Endometrial microvascular endothelial cells (primary cell): ENCODE data around the gene LCNL1. TPM values are rescaled to one million over a fixed set of nuclear protein-coding genes. Genes with fewer than 3 reads are reported as not detected.

Experiments used
- in situ Hi-C: cut with HindIII; loops from 2 replicates; pipeline ENCODE4 v1.10.0; 2017; ENCODE audit warnings: low sequenced_read_pairs, low pct_unique_long_range_greater_than_20kb; ENCODE audit errors: inconsistent ontology term
- total RNA-seq: library from RNA; depleted of rRNA; stranded (reverse); fragments of >200 nt; gene quantifications from one replicate; pipeline ENCODE4 v1.2.3, GENCODE V29; 2015; ENCODE audit errors: inconsistent ontology term

LCNL1 gene
- total RNA-seq, 1 donor from 2014 or later: not detected

DNA sequence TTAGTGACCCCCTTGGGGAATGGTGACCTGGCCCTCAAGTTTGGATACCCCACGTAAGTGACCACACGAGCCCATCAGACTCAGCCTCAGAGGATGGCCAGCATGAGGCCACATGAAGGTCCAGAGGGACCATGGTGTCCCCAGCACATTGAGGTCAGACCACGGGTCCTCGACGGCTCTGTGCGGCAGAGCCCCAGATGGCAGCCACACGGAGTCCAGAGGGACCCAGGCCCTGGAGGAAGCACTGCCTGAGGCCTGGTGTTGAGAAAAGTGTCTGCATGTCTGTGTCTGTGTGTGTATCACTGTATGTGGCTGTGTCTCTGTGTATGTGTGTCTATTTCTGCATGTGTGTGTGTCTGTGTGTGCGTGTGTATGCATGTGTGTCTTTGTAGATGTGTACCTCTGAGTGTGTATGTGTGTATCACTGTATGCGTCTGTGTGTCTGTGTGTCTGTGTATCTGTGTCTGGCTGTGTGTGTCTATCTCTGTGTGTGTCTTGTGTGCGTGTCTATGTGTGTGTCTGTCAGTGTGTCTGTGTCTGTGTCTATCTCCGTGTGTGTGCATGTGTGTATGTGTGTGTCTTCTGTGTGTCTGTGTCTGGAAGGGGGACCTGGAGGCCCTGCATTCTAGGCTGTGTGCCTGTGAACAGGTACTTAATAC lies 992 bp downstream of the LCNL1 start:
- in situ Hi-C loops: no loop called here

DNA sequence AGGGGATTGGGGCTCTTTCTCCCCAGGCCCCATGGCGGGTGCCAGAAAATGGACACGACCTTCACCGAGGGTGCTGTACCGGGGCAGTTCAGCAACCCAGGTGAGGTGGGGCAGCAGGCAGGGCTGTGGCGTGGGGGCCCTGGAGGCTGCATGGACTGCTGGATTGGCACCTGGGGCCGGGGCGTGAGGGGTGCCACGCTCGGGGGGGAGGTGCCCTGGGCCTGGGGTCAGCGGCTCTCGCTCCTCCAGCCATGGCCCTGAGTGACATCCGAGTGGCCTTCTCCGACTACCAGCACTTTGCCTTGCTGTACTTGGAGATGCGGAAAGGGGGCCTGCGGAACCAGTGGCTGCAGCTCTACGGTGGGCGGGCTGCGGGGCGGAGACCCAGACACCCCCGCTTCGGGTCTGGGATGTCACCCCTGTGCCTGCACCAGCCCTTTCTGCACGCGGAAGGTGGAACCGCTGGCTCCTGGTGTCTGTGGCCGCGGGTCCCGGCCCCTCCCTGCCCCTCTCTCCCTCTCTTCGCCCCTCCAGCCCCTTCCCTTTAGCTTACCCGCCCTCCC lies 1.8 kb downstream of the LCNL1 start:
- in situ Hi-C loops: no loop called here

DNA sequence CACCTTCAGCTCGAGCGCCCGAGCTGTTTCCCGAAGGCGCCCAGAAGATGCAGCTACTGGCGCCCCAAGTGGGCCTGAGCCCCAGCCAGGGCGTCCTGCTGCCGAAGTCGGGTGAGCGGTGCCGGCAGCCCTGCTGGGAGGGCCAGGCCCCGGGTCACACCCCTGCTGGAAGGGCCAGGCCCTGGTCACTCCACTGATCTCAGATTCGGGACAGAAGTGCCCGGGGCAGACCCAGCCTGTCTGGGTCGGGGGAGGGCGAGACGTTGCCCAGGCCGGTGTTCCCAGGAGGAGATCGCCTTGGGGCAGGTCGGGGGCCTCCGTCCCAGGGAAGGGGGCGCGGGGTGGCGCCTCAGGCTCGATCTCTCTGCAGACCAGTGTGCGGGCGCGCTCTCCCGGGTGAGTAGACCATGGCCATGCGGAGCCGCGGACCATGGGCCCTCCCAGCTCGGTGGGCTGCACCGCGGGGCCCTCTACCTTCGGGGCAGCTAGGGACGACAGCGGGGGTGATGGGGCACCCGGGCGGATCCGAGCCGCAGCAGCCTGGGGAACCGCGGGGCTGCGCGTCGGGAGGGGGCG lies 2.3 kb downstream of the LCNL1 start:
- in situ Hi-C loops: no loop called here

DNA sequence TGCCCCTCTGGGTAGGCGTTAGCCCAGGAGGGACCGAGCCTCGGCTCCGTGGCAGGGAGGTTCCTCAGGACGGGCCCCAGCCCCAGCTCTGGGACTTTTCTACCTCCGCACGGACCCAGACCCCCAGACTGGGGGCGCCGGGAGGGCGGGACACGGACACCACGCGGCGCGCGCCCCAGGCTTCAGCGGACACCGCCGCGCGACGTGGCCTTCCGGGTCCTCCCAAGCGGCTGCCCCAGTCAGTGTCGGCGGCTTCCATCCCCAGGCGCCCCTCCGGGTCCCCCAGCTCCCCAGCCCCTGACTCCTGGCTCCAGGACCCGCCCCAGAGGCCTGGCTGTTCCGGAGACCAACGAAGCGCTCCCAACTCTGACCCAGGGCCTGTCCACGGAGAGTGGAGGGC lies 3.1 kb downstream of the LCNL1 start:
- in situ Hi-C loops: no loop called here

DNA sequence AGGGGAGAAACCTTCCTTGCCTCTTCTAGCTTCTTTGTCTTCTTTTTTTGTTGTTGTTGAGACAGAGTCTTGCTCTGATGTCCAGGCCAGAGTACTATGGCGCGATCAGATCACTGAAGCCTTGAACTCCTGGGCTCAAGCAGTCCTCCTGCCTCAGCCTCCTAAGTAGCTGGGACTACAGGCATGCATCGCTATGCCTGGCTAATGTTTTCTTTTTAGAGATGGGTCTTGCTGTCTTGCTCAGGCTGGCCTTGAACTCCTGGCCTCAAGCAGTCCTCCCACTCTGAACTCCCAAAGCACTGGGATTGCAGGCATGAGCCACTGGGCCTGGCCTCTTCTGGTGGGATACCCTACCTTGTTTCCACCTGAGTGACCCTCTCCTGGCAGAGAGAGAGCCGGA lies 6.1 kb downstream of the LCNL1 start:
- in situ Hi-C loops: no loop called here

DNA sequence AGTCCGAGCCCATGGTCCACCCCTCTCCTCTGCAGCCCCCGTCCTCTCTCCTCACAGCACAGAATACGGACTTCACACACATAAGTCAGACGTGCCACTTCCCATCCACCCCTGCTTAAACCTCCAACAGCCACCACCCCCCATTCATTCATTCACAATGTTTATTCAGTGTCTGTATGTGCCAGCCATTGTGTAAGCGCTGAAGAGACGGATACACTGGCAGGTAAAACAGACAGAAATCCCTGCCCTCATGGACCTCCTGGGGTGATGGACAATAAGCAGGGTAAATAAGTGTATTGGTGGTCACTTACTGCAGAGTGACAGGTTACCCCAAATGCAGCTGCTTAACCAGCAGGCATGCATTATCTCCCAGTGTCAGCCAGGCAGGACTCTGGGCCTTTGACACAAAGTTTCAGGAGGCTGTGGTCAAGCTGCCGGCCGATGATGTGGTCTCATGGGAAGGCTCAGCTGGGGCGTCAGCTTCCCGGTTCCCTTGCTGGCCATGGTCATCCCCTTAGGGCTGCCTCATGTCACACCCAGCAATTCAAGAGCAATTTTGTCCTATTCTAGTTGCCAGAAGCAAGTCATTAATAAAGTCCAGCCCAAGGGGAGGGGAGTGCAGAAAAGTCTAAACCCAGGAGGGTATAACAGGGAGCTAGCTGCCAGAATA lies 7.6 kb downstream of the LCNL1 start:
- in situ Hi-C loops: no loop called here

DNA sequence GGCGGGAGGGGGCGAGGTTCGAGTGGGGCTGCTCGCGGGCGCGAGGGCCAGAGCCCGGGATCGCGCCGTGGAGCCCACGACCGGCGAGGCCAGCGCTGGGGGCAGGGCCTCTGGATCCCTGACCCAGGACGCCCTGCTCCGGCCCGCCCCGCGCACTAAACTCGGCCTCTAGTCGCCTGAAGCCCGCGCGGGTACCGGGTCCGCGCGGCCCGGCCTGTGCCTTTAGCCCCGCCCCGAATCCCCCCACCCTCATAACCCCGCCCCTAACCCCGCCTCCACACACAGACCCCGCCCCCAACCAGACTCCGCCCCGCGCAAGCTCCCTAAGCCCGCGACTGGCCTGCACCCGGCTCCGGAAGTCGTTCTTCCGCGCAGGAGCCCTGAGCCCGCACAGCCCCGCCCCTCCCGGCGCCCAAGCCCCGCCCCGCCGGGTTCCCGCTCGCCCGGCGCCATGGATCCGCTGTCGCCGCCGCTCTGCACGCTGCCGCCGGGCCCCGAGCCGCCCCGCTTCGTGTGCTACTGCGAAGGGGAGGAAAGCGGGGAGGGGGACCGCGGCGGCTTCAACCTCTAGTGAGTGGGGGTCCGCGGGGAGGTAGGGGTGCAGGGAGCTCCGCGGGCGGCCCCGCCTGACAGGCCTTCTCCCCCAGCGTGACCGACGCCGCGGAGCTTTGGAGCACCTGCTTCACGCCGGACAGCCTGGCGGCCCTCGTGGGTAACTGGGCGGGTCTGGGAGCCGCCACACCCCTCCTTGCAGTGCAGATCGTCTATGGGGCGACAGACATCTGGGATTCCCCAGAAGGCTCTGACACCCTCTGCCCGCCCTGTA lies 9.4 kb downstream of the LCNL1 start, which contains the start of gene PAXX:
Gene PAXX (plus strand): TSS at position 430 of the 826 bp plus-strand sequence. CDS start 22 bp downstream, at position 452.
- in situ Hi-C loops: no loop called here

DNA sequence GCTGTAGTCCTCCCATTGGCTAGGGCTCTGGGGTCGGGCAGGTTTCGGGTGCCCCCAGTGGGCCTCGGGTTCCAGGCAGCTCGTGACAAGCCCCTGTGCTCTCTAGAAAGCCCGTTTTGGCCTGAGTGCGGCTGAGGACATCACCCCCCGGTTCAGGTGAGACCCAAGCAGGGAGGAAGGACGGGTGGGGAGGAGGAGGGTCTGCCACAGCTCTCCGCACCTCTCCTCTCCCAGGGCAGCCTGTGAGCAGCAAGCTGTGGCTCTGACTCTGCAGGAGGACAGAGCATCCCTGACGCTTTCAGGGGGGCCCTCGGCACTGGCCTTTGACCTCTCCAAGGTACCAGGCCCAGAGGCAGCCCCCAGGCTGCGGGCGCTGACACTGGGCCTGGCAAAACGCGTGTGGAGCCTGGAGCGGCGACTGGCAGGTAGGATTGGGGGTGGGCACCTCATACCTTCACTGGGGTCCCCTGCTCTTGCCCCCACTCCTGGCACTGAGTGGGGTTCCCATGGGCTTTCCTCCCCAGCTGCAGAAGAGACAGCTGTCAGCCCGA lies 10.1 kb downstream of the LCNL1 start:
- in situ Hi-C loops: no loop called here

DNA sequence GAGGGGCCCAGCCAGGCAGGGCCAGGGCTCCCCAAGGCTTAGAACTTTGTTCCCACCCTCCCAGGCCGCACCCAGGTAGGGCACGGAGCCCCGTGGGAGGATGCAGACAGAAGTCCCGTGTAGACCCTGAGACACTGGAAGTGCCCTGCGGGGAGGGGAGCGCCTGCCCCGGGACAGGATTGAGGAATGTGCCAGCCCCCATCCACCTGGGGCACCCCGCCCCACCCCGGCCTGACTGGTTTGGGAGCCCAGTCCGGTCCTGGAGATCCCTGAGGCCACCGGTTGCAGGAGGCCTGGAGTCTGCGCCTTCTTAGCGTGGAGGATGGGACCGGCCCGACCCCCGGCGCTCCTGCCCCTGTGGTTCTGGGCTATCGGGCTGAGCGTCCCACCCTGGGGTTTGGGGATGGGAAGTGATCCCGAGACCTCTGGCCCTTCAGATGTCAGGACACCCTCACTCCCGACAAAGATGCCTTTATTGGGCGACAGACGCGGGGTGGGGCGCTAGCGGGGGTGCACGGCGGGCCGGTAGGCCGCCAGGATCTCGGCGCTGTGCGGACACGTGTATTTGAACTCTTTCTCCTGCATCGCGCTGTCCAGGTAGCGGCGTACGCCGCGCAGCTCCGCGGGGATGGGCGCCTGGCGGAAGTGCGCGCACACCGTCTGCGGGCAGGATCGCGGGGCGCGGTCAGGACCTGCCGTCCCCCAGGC lies 11.5 kb downstream of the LCNL1 start:
- in situ Hi-C loops: no loop called here

DNA sequence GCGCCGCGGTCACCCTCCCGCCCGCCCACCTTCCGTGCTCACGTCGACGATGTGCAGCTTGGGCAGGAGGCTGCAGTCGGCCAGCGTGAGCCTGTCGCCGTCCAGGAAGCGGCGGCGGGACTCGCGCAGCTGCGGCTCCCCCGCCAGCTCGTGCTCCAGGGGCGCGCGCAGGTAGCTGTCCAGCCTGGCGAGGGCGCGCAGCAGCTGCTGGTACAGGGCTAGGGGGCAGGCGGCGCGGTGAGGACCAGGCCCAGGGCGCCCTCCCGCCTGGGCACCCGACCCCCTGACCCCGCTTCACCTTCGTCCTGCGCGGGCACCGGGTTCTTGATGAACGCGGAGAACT lies 12.1 kb downstream of the LCNL1 start:
- in situ Hi-C loops: no loop called here

DNA sequence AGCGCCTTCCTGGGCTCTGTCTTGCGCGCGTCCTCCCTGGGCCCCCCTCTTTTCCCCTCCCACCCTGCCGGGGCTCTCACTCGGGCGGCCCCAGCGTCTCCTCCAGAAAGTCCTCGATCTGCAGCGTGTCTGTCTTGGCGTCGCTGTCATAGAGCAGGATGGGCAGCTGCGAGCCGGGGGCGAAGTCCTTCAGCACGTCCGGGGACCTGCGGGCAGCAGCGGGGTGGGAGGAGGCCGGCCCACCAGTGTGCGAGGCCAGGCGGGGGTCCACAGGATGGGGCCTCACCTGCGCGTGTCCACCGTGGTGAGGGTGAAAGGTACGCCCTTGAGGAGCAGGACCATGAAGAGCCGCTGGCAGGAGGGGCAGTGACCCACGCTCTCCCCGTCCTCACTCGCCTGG lies 12.6 kb downstream of the LCNL1 start:
- in situ Hi-C loops: no loop called here

DNA sequence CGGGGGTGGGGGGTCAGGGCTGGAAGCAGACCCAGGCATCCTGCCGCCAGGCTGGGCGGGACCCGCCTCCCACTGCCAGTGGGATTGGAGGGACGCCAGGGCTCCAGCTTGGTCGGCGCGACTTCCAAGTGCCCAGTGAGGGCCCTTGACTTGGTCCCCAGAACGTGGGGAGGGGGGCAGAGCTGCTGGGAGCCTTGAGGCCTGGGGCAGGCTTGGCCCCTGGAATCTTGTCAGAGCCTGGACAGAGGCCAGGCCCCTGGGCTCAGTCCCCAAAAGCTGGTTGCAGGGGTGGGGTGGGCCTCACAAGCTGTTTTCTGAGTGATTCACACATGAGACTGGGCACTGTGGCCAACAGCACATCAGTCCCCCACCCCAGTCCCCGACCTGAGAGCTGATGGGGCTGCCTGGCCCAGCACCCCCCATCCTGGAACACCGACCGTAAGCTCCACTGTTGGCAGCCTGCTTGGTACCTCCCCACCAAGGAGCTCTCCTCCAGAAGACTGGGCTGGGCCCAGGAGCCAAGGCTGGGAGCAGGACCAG lies 13.0 kb downstream of the LCNL1 start:
- in situ Hi-C loops: no loop called here

DNA sequence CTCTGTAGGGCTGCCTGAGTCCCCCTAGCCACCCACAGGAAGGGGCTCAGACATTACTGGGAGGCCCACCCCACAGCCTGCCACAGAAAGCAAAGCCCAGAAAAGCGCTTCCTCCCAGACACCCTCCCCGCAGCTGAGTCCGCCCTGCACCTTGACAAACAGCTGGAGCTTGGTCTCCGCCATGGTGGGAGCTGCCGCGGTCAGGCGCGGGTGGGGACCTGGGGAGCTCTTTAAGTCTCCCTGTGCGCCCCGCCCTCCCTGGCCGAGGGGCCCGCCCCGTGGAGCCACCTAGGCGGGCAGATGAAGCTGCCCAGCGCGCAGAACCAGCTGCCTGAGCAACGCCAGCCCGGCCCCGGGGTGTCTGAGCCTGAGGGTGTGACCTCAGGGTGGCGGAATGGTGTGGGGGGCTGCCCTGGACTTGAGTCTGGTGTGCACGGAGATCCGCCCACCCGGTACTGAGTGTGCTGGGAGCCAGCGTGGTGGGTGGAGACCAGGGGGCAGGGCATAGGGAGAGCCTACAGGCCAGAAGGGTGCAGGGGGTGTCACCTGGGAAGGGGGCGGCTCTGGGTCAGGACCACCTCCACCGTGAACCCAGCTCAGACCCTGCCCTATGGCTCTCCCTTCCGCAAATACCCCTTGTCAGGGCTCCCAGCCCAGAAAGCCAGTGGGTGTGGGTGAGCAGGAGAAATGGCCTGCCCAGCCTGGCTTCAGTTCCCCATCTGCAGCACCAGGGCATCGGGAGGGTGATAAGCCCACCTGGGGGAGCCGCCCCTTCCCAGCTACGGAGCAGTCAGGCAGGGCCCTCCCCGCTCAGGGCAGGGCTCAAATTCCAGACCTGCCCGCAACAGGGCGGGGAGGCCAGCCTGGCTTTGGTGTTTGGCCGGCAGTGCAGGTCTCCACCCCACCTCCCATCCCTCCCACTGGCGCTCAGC lies 13.8 kb downstream of the LCNL1 start, which contains the start of gene CLIC3:
Gene CLIC3 (minus strand): TSS at position 208 of the 932 bp plus-strand sequence. CDS start 25 bp downstream, at position 183.
- in situ Hi-C loops: no loop called here

DNA sequence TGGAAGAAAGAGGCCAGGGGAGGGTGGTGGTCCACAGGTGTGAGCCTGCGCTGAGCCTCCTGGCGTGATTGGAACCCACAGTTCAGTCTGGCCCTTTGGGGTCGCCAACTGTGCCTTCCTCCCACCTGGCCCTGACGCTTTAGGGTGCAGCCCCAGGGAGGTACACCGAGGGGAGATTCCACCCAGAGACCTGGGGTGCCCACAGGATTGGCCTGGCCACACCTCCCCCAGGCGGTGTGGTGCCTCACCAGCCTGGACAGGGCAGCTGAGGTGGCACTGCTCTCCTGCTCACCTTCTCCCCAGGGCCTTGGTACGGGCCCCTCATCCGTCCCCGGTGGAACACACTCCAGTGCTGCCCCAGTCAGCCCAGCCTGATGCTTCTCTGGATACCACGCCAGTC lies 14.6 kb downstream of the LCNL1 start:
- in situ Hi-C loops: no loop called here

DNA sequence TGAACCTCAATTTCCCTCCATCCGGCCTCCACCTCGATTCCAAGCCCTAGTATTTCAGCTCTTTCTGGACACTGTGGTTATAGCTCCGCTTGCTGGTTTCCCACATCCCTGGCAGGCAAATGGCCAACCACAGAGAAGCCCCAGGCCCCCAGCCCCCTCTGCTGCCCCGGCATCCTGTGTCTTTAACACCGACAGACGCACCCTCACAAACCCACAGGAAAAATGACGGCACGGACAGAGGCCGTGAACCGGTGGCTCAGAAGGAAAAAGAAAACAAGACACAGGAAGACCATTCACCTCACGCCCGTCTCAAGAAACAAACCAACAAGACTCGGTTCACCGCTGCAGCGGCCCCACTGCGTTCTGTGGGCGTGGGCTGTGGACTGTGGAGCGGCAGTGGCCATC lies 15.0 kb downstream of the LCNL1 start:
- in situ Hi-C loops: no loop called here

DNA sequence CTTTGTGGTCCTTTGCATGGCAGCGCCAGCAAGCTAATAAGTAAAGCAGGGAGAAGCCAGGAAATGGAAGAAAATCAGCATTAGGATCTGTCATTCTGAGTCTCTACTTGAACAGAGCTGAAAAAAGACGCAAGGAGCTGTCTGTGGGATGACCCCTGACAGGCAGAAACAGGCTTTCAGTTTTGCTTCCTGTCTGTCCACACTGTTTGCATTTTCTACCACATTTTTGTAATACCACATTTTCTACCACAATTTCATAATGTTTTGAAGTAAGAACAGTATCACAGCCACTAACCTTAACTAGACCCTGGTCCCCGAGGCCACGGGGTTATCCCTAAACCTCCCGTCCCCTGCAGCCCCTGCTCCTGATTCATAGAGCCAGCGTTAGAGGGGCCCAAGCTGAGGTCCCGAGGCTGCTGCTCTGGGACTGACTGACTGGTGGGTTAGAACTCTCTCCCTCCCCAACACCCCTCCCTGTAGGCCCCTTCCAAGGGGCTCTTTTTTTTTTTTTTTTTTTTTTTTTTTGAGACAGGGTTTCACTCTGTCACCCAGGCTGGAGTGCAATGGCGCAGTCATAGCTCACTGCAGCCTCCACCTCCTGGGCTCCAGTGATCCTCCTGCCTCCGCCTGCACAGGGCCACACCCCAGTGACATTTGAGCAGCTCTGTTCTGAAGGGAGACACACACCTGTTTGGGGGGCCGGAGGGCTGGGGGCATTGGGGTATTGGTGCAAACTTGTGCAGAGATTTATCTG lies 17.6 kb downstream of the LCNL1 start:
- in situ Hi-C loops: no loop called here
